Measurements from ENCODE around the gene AFF3.
A peak's percentile ranks its signal among the peaks of the same experiment; 100 is the strongest.

The AFF3 gene

DNA sequence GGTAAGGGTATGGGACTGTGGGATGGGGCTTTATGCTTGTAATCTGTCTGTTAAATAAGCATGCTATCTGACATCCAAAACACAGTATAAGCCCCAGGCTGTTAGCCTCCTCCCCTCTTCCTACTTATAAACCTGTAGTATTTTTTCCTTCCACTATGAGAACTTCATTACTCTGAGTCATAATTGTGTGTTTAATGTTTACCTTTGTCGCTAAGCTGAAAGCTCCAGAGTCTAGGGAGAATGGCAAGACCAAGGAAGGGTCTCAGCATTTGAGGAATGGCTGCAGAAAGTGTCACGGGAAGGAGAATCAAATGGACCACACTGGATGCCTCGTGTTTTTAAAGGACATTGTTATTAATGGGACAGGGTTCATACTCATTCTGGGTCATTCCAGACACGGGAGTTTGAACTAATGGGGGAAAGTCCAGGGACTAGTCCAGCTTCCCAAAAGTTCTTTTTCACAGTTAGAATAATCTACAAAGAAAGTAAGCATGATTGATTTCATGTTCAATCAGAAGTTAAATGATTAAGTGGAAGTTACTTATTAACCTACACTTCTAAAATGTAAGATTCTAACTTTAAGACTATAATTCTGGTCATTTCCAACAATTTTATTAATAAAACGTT is 292.2 kb downstream of the AFF3 start:
- DNase-seq, result no peak

DNA sequence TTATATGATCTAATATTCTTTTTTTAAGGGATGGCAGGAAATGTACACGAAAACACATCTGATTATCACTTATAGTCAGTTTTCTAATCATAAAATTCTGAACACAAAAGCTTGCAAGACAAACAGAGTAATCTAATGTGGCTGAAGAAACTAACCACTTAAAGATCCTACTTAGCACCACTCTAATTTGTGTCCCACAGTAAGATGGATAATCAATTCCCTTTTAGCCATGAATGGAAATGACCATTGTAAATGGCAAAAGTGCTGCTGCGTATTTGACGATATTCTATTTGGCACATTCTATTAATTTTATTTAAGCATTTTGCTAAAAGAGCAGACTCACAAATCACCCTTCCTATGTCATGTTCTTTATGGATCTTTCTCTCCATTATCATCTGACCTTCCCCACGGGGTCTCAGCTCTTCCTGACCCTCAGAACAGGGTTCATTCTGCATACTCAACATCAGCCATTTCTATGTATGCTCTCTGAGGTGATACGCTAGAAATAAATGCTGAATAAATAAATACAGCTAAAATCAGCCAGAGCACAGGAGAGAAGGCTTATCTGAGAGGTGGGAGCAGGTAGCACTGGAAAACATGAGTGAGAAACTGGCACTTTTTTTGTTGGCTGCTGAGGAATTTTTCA is 295.8 kb downstream of the AFF3 start:
- no peak for DNase-seq

DNA sequence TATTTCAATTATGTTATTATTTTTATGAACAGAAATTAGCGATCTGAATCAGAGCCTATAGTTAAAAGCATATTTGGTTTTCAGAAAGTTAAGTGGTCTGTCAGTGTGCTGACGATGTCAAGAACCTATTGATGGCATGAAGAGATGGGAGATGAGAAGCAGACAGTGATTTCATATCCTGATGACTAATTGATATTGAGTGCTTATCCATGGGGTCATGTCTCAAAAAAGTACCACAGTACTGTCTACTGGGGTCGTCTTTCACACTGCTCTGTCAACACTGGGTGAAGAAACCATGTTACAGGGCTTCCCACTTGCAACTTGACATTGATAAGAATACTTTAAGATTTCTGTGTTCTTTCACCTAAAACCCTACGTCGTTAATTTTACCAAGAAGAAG is 297.1 kb downstream of the AFF3 start:
- DNase-seq, result no peak

DNA sequence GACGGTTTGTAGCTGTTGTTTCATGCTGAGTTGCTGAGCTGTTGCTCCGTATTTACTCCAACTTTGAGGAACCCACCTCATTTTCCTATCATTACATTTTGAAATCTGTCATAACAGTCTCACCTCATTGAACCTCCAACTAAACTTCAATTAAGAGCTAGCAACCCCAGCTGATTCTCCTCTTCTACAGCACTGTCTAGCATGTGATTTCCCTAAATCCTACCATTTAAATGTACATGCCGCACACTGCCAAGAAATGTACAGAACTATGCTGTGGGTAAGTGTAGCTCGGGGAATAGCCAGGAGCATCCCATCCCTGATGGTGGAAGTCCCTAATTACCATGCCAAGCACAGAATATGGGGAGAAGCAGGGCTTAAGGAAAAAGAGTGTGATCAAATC is 299.9 kb downstream of the AFF3 start:
- DNase-seq, result no peak

DNA sequence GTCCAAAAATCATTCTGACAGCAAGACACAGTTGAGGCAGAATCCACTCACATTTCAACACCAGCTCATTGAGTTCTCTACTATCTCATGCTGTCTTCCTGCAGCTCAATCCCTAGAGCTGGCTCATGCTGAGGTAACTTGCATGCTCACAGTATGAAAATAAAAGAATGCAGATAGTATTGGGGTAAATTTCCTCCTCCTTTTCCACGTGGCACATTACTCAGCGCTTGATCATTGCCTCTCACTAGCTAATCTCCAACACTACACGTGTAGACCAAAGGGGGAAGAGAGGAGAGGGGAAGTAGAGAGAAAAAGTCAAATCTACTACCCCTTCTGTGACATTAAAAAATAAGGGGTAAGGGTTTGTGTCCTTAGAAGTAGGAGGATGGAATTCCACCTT is 300.6 kb downstream of the AFF3 start:
- DNase-seq, result no peak

DNA sequence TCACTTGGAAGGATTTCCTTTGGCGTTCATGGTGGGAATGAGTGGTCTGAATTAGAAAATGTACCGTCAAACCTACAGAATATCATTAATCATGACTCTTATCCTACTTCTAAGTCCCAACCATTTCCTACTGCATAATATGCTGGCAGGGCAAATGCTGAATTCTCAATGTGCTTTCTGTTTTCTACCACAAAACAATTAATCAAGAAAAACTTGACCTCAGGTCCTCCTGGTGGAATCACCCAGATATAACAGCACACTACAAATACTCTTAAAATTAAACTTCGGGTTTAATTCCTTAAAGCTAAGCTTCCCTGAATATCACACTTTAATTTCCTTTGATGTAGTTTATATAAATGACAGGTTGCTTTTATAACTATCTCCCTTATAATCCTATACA is 301.6 kb downstream of the AFF3 start:
- DNase-seq, result no peak

DNA sequence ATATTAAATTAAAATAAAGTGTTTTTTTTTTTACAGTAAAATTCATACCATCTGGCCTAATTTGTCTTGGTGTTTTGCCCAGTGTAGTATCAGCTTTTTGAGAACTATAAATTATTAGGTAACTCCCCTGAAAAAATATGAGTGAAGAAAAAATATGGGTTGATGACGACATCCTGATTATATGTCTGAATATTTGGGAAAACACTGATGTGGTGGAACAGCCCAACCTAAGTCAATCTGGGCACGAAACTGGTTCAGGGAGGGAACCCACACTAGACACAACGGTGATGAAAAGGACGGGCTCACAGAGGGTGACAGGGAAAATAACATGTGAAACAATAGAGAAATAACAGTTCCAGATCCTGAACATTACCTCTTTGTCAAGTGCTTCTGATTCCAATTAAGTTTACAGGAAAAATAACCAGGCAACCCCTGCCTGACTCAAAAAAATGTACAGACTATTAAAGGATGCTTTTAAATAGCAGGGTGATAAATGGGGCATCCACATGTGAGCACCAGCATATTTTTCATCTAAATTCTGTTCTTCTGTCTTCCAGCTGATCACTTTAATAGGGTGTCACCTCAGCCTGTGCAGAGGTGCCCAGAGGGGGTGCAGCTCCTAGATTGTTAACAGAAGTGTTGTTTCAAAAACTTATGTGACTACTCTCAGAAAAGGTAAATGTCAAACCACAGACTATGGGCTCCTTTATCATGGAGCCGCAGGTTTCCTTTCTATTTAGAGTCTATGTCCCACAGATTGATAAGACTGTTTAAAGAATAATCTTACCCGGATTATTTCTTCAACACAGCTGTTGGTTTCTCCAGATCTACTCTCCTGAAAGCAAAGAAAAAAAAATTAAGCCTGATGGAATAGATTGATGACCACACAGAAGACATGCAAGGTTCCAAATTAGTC is 305.4 kb downstream of the AFF3 start:
- DNase-seq, result no peak

DNA sequence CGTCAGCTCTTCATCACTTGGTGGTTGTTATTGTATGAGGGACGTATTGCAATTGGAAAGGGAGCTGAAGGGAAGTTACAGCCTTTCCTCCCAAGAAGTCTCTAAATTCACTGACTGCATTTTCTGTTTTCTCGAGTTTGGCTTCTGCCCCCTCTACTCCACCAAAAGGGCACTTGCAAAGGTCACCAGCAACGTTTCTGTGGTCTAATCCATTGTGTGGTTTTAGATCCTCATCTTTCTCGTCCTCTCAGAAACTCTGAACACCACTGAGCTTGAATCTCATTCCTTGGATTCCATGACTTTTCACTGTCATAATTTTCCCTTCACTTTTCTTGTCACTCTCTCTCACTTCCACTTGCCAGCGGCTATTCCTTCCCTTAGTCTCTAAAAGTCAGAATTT is 308.0 kb downstream of the AFF3 start:
- no peak for DNase-seq

DNA sequence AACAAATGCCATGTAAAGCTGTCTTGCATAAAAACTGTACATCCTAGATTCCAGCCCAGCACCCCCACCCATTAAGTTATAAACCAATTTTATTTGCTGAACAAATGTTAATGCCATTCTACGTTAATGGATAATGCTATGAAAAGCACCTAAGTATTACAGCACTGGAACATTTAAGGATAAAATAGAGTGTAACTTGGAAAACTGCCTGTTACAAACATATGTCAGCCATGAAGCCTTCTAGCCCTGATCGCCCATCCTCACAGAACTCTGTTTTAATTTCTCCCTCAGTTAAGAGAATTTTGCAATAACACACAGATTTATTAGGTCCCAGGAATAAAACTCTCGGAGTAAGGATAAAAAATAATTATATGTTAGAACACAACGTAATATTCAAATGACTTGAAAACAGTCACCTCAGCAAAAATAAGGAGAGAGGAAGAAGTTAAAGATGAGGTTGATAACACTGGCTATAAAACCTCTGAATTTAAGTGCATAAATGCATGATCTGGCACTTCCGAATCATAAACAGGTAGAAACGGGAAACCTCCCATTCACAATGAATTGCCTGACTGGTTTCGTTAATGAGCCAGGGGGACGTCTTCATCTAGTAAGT is 308.7 kb downstream of the AFF3 start:
- no peak for DNase-seq

DNA sequence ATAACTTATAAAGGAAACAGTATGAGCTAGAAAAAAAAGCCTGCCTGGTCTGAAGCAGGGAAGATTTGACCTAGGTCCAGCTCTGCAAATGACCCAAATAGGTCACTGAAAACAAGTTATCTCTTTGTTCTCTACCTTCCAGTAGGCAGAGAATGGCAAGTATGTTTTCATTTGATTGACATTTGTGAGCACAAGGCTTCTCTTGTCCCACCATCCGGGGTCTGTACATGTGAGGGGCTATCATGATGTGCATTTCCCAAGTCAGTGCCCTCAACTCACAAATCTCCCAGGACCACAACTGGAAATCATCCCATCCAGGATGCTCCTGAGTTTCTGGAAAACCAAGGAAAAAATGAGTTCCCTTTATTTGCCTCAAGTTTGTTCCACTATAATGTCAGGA is 309.5 kb downstream of the AFF3 start:
- no peak for DNase-seq

DNA sequence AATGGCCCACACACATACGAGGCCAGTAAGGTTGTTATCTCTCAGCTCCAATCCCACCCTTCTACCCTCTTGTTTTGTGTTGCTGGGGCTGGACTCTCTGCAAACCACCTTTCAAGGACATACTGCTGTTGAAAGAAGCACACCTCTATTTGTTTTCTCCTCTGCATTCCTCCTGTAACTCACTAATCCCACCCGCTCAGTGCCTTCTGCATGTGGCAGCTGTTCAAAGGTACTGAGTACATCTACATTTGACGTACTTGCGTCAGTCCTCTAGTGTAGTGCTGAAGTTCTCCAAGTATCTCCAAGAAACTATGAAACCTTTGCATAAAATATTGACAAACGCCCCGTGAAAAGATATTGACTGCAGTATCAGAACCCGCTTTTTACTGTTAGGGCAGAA is 310.6 kb downstream of the AFF3 start:
- DNase-seq, result no peak

DNA sequence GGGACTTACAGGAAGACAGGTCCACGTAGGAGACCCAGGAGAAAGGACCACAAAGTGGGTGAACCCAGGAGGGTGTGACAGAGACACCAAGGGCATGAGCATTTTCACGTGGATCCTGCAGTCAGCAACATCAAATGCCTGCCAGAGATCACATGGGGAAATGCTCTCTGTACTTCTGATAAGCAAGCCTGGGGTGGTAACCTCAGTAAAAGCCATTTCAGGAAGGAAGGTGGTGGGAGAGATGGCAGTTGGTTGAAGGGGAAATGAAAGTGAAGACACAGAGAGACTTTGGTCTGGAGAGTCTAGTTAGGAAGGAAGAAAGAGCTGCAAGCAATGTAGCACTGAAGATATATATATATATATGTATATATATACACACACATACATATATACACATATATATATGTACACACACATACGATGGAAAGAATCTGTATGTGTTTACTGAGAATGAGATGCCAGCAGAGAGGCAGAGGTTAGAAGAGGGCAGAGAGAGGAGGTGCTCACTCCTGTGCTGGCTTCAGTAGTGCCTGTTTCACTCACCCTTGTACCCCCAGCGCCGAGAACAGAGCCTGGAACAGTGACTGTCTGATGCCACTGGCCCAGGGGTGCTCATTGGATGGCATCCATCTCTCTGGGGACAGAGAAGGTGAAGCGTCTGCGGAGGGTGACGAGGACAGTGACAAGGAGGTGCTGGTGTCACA is 314.9 kb downstream of the AFF3 start:
- no peak for DNase-seq

DNA sequence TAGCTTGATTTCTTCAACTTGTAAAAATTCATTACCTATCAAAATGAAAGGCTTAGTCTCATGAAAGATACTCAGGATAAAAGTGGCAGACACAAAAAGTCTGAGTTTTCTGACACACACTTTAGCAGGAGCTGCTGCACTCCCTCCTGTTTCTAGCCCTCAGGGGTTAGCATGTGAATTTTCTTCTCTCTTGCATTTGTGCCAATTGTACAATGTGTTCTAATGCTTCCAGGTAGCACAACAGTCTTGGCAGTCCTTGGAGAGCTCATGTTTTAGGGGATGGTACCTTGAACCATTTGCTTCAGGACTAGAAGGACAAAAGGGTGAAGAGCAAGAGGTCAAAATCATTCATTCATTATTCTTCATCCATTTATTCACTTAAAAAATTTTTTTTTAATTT is 316.8 kb downstream of the AFF3 start:
- DNase-seq, result no peak

DNA sequence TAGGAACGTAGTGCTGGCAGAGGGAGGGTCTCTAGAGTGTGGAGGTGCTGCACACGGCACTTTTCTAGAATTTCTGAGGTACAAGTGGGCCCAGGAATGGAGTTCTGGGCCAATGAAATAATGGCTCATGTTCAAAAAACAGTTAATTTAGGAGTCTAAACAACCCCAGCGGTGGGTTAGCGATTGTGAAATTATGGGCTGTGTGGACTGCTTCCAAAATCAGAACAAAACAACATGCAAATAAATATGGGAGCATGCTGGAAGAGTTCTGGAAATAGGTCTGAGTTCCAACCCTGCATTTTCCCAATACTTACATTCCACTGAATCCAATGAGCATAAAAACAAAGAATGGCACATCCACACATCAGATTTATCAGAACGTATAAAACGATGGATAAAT is 317.6 kb downstream of the AFF3 start:
- no peak for DNase-seq

DNA sequence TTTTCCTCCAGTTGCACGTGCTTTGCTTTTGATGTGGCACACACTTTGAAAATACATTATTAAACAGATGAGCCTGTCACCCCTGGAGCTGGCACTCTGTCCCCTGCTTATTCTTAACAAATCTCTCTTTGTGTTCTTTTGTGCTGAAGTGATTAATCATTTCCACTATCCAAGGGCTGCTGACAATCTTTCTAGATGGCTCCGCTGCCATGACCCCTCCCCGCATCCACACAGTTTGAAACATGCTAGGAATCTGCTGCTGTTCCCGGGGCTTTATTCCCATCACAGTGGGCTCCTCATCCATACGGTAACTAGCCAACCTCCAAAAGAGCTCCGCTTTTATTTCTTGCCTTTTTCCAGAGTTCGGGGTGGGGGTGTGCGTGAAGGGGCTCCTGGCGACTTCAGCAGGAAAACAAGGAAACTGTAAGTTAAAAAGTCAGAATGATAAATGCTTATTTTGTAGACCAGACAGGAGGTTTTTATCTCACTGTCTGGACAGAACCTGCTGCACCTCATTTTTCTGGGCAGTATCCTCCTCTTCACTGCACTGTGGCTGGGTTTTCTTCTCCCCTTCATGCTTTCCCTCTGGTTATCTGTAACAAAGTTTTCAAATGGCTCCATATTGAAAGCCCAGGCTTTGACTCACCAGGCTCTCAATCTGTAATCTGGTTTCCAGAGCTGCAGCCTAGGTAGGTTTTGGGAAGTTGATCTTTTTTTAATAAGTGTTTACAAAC is 319.7 kb downstream of the AFF3 start:
- no peak for DNase-seq

DNA sequence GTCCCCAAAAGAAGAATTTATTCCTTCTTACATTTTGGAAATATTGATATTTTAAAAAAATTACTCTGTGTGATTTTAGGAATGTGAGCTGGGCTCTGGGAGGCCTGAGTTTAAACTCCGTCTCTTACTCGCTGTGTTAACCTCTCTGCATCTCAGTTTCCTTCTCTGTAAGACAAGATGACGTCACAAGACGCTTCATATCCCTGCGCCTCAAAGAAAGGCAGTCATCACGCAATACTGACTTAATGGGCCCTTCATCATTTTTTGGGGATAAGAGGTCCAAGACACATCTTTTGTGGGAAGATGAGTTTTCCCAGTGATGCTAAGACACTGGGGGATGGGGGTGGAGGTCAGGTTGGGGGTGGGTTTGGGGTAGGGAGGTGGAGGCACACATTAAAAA is 320.4 kb downstream of the AFF3 start:
- no peak for DNase-seq

DNA sequence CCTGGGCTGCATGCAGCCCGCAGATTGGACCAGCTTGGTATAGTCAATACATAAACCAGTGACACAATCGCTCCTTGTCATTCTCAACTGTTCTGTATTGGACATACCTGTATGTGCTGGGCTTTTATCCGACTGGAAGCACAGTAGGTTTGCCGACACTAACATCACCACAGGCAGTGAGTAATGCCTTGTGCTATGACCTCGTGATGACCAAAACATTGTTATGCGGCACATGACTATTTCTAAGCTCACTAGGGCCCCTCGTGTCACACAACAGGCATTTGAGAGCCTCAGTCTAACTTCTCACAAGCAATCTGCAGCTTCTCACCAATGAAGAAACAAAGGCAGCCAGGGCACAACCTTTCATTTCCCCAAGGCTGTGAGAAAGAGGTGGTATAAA is 320.8 kb downstream of the AFF3 start:
- no peak for DNase-seq

DNA sequence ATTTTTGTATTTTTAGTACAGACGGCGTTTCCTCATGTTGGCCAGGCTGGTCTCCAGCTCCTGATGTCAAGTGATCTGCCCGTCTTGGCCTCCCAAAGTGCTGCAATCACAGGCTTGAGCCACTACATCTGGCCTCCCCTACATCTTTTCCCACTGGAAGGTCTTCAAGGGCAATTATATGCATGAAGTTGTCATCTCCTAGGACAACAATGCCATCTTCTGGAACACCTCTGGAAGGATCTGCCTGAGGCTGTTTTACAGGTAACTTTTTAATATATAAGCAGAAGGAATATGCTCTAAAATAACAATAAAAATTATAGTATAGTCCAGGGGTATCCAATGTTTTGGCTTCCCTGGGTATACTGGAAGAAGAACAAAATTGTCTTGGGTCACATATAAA is 321.4 kb downstream of the AFF3 start:
- peak; percentile 20 for DNase-seq

DNA sequence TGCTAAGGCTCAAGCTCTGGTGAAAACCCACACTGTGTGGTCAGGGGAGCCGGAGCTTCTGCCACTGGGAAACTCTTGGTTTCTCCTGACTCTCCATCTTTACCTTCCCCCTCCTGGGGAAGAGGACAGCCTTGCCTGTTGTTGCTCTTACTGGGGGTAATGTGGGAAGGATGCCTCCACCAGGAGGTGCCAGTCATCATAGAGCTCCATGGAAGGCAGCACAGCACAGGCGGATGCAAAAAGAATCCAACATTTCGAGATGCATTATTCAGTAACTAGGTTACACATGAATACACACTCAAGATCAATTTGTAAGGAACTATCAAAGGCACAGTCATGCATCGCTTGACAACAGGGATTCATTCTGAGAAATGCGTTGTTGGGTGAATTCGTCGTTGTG is 322.6 kb downstream of the AFF3 start:
- DNase-seq, result peak; percentile 3

DNA sequence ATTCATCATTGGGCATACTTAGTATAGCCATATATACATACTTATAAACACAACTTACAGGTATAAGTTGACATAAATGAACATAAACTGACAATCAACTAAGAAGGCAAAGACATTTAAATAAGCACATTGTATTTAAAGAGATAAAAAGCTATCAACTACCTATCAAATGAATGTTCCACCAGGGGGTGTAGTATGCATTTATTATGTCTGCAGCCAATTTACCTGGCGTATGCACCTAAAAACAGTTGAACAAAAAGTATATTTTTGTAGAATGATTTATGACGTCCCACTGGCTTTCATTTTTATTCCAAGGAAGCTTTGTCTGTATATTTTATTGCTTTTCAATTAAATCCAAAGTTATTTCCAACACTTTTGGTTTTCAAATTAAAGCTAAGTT is 323.5 kb downstream of the AFF3 start:
- DNase-seq, result peak; percentile 37

DNA sequence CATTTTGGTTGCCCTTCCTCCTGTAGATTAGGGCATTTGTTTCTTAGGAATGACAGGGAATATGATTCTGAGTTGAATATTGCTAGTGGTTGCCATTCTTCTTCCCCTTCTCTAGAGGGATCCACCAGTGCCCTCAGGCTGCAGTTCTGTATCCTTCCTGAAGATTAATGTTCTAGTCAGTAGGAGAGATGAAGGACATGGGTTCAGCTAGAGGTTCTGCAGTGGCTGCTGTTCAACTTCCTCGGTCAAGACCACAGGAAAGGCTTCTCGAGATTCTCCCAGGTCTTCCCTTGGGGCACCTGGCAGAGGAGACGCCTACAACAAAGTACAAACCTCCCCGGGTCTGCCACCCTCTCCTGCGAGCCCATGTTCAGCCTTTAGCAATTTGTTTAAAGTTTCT is 325.5 kb downstream of the AFF3 start:
- no peak for DNase-seq

DNA sequence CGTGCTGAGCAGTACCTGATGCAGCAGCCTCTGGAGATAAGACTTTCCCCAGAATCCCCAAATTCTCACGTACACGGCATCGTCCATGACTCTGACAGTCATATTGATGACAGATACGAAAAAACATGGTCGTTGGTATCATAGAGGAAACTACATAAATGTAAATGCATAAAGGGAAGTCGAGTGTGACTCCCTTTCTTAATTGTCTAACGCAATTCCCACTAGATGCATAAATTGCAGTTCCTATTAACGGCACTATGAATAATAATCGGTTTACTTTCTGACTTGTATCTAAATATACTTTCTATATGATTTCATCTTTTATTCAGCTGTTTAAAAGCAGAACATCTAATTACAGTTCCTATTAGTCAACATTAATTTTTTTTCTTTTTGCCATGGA is 330.0 kb downstream of the AFF3 start:
- DNase-seq, result no peak
